Uterus (tissue), 4 donors: ENCODE measurements around the gene SPG11. TPM values are rescaled to one million over a fixed set of nuclear protein-coding genes. Genes with fewer than 3 reads are reported as not detected.

Experiments
- DNase-seq, 2 donors: peaks; one replicate each; pipeline ENCODE4 v3.0.0-alpha.2; 2019 to 2020
- H3K27ac ChIP-seq, 2 donors: fragments of 200-600 bp; sonication (generic); 1 replicate in 1 of 2; 2 replicates in 1 of 2; pipeline ENCODE4 v1.5.1; 2016 to 2018
- H3K27me3 ChIP-seq, 2 donors: fragments of 200-600 bp; sonication (generic); one replicate each; pipeline ENCODE4 v1.5.1; 2018 to 2019; ENCODE audit warnings: control low read depth in 1 of 2
- H3K36me3 ChIP-seq, 2 donors: fragments of 200-600 bp; sonication (generic); one replicate each; pipeline ENCODE4 v1.5.1; 2019; ENCODE audit warnings: control low read depth in 1 of 2
- H3K4me1 ChIP-seq, 2 donors: fragments of 200-600 bp; sonication (generic); one replicate each; pipeline ENCODE4 v1.5.1; 2018 to 2019; ENCODE audit warnings: control low read depth in 1 of 2
- H3K4me3 ChIP-seq, 2 donors: fragments of 200-600 bp; sonication (generic); 1 replicate in 1 of 2; 2 replicates in 1 of 2; pipeline ENCODE4 v1.5.1; 2018 to 2019; ENCODE audit warnings: mild to moderate bottlenecking in 1 of 2
- H3K9me3 ChIP-seq, 2 donors: fragments of 200-600 bp; sonication (generic); one replicate each; pipeline ENCODE4 v1.5.1; 2019; ENCODE audit warnings: control low read depth in 1 of 2
- POLR2A ChIP-seq, 2 donors: fragments of 450-650 bp; IDR thresholded peaks; one replicate each; pipeline ENCODE4 v1.6.1; 2016; ENCODE audit warnings: antibody characterized with exemption in 2 of 2, mild to moderate bottlenecking in 1 of 2, moderate library complexity in 1 of 2
- intact Hi-C: fragments of 100-400 bp; cut with DNase I; formaldehyde crosslinking; loops from one replicate; pipeline ENCODE4 v1.15.1; 2023; ENCODE audit warnings: low total_unique reads
- total RNA-seq, 4 donors: library from RNA; depleted of rRNA in 3 of 4; stranded (reverse); fragments of >200 nt in 3 of 4; gene quantifications; one replicate each; pipeline versions ENCODE4 v1.1.0 to v1.2.4, GENCODE V29; 2014 to 2023
- TF ChIP-seq, protein P1 (sequence below), 4 experiments: fragments of 200-600 bp in 2 of 4; fragments of 450-650 bp in 2 of 4; sonication (generic) in 2 of 4; IDR thresholded peaks; one replicate each; pipeline ENCODE4 v1.5.1; 2016 to 2019; ENCODE audit warnings: antibody characterized with exemption in 4 of 4, mild to moderate bottlenecking in 2 of 4, moderate library complexity in 1 of 4
- donor health status: DM: yes; HTN: yes; CAD: no.

Gene SPG11
- total RNA-seq, 4 donors from 2014 or later: 34.1 to 88.0 (median 80.6) TPM

DNA sequence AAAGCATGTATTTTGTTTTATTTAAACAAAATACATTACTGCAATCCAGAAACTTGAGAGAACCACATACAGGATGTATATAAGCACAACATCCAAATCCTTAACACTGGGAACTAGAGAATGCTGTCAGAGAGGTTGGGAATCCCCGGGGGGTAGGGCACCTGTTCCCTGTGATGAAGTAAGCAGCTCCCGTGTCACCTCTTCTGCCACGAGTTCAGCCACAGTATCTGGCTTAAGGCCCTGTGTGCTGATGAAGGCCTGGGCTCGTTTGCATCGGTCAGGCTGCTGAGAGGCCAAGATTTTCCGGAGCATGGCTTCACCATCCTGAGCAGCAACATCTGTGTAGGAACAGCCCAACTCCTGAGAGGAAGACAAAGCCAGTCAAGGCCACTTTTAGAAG, 90.1 kb downstream of the SPG11 start:
- DNase-seq: no peak
- no peaks in the 10 kb centered on the region for H3K9me3 ChIP-seq
- intact Hi-C loops: no loop called here
- H3K27ac ChIP-seq: no peak overlapping the region
- TF ChIP-seq, protein P1, sequence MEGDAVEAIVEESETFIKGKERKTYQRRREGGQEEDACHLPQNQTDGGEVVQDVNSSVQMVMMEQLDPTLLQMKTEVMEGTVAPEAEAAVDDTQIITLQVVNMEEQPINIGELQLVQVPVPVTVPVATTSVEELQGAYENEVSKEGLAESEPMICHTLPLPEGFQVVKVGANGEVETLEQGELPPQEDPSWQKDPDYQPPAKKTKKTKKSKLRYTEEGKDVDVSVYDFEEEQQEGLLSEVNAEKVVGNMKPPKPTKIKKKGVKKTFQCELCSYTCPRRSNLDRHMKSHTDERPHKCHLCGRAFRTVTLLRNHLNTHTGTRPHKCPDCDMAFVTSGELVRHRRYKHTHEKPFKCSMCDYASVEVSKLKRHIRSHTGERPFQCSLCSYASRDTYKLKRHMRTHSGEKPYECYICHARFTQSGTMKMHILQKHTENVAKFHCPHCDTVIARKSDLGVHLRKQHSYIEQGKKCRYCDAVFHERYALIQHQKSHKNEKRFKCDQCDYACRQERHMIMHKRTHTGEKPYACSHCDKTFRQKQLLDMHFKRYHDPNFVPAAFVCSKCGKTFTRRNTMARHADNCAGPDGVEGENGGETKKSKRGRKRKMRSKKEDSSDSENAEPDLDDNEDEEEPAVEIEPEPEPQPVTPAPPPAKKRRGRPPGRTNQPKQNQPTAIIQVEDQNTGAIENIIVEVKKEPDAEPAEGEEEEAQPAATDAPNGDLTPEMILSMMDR (IDR thresholded peaks at IDR 0.05): no peak
- no peak for TF ChIP-seq POLR2A (IDR thresholded peaks at IDR 0.05)
- H3K36me3 ChIP-seq: no peaks in the 10 kb centered on the region
- H3K4me1 ChIP-seq: no peaks in the 10 kb centered on the region
- H3K27me3 ChIP-seq: no peaks in the 10 kb centered on the region
- no peak overlapping the region for H3K4me3 ChIP-seq

DNA sequence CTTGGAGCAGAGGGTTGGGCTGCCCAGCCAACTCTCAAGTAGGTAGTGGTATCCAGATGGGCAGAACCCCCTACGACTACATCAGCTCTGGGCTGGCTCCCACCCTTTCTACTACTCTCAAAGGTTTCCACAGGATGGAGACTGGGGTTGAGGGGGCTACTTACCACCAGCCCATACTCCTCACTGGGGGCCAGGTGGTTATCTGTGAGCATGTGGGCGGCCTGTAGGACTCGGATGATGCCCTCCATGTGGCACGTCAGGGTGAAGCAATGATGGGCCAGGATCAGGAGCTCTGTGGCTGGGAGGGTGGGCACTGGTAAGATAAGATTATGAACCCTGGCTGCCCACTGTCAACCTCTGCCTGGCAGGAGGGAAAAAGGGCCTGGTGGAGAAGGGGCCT, 93.1 kb downstream of the SPG11 start:
- Histone ChIP-seq H3K9me3 (no peaks in the 10 kb centered on the region), H3K36me3 (no peaks in the 10 kb centered on the region), H3K4me3 (no peak overlapping the region), H3K27me3 (no peaks in the 10 kb centered on the region), H3K4me1 (no peaks in the 10 kb centered on the region), H3K27ac (no peak overlapping the region)
- DNase-seq: no peak
- intact Hi-C loops: no loop called here
- TF ChIP-seq POLR2A (IDR thresholded peaks at IDR 0.05): no peak
- TF ChIP-seq, protein P1 (IDR thresholded peaks at IDR 0.05): no peak

DNA sequence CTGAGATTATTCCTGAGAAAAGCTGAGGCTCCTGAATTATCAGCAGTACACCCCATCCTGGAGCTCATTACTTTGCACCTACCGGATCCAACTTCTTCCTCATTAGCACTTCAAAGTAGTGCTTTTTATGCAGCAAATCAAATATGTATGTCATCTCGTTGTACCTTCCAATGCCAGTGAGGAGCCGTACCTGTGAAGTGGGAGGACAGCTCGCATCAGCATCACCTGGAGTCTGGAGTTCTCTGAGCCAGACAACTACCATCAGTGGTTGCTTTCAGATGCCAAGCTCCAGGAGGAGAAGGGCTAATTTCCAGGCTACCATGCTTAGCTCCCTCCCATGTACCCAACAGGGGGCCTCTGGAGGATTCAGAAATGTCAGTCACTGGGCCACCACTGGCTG, 94.1 kb downstream of the SPG11 start:
- H3K9me3 ChIP-seq: no peaks in the 10 kb centered on the region
- no peak for TF ChIP-seq POLR2A (IDR thresholded peaks at IDR 0.05)
- TF ChIP-seq, protein P1 (IDR thresholded peaks at IDR 0.05): no peak
- H3K27ac ChIP-seq: no peak overlapping the region
- intact Hi-C loops: no loop called here
- no peaks in the 10 kb centered on the region for H3K4me1 ChIP-seq
- no peaks in the 10 kb centered on the region for H3K36me3 ChIP-seq
- no peak overlapping the region for H3K4me3 ChIP-seq
- DNase-seq: no peak
- no peaks in the 10 kb centered on the region for H3K27me3 ChIP-seq

DNA sequence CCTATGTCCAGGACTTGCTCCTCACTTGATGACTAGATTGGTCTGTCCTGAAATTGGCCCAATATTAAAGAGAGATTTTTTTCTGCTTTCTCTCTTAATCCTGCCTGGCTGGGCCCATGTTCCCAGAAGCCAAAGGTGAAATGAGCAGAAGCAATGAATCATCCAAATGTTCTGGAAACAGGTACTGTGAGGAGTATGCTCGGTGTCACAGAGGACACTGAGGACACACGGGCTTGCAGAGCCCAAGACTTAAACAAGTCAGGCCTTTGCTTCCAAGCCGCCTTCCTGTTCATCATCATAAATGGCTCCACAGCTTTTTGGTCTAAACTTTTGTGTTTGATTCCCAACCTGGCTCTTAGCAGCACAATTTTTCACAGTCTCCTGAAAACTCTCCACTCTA, 95.1 kb downstream of the SPG11 start:
- intact Hi-C loops: no loop called here
- TF ChIP-seq, protein P1 (IDR thresholded peaks at IDR 0.05): no peak
- TF ChIP-seq POLR2A (IDR thresholded peaks at IDR 0.05): no peak
- Histone ChIP-seq H3K27ac (no peak overlapping the region), H3K9me3 (no peaks in the 10 kb centered on the region), H3K4me1 (no peaks in the 10 kb centered on the region), H3K4me3 (no peak overlapping the region), H3K27me3 (no peaks in the 10 kb centered on the region), H3K36me3 (no peaks in the 10 kb centered on the region)
- DNase-seq: no peak

DNA sequence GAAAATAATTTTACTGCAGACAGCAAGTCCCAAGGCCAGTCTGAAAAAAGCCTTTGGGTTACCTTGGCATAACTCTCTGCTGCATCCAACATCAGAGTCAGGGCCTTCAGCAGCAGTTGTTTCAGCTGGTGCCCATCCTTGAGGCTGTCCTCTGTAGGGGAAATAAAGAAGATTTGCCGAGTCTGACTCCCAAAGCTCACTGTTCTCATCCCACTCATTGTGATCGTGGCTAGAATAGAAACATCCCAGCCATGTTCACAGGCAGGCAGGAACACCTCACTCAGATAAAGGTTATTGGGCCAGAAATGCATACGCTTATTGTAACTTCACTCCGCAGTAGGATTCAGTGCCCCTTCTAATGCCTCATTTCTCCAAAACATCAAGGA, 97.3 kb downstream of the SPG11 start:
- intact Hi-C loops: no loop called here
- TF ChIP-seq, protein P1 (IDR thresholded peaks at IDR 0.05): no peak
- TF ChIP-seq POLR2A (IDR thresholded peaks at IDR 0.05): no peak
- H3K4me1 ChIP-seq: no peaks in the 10 kb centered on the region
- H3K27me3 ChIP-seq: no peaks in the 10 kb centered on the region
- DNase-seq: no peak
- no peaks in the 10 kb centered on the region for H3K36me3 ChIP-seq
- no peak overlapping the region for H3K27ac ChIP-seq
- H3K4me3 ChIP-seq: no peak overlapping the region
- no peaks in the 10 kb centered on the region for H3K9me3 ChIP-seq
